Heart left ventricle (tissue), 16 donors: Measurements from ENCODE around the gene VCL. TPM values are rescaled to one million over a fixed set of nuclear protein-coding genes. Genes with fewer than 3 reads are reported as not detected.

Experiments used
- ATAC-seq, 4 donors: fragments of 200-7000 bp; cut with Tn5 transposase; one replicate each; pipeline ENCODE4 v1.9.1; 2020 to 2022; ENCODE audit warnings: moderate library complexity in 4 of 4, mild to moderate bottlenecking in 3 of 4, moderate number of reproducible peaks in 1 of 4
- DNase-seq, 5 donors: peaks; one replicate each; pipeline ENCODE4 v3.0.0-alpha.2; 2020
- H3K27ac ChIP-seq, 12 donors: fragments of 200-600 bp; sonication (generic) in 4 of 12; one replicate each; pipeline versions ENCODE4 v1.5.0 to v1.8.0; 2016 to 2022; ENCODE audit warnings: mild to moderate bottlenecking in 2 of 12
- H3K27me3 ChIP-seq, 9 donors: fragments of 200-600 bp; sonication (generic) in 2 of 9; one replicate each; pipeline versions ENCODE4 v1.5.1 to v1.8.0; 2016 to 2022; ENCODE audit warnings: mild to moderate bottlenecking in 3 of 9
- H3K36me3 ChIP-seq, 9 donors: fragments of 200-600 bp; sonication (generic) in 2 of 9; one replicate each; pipeline versions ENCODE4 v1.5.0 to v1.8.0; 2018 to 2022; ENCODE audit warnings: mild to moderate bottlenecking in 2 of 9
- H3K4me1 ChIP-seq, 12 donors: fragments of 200-600 bp; sonication (generic) in 4 of 12; one replicate each; pipeline versions ENCODE4 v1.5.0 to v1.8.0; 2016 to 2022; ENCODE audit warnings: mild to moderate bottlenecking in 3 of 12
- H3K4me3 ChIP-seq, 12 donors: fragments of 200-600 bp; sonication (generic) in 4 of 12; one replicate each; pipeline versions ENCODE4 v1.5.0 to v1.8.0; 2017 to 2022; ENCODE audit warnings: mild to moderate bottlenecking in 9 of 12, moderate library complexity in 4 of 12
- H3K9me3 ChIP-seq, 12 donors: fragments of 200-600 bp; sonication (generic) in 4 of 12; one replicate each; pipeline versions ENCODE4 v1.5.0 to v1.8.0; 2016 to 2022; ENCODE audit warnings: mild to moderate bottlenecking in 1 of 12
- POLR2A ChIP-seq, 2 donors: fragments of 450-650 bp; IDR thresholded peaks; one replicate each; pipeline ENCODE4 v1.6.1; 2017; ENCODE audit warnings: antibody characterized with exemption in 2 of 2, mild to moderate bottlenecking in 2 of 2, moderate library complexity in 2 of 2
- WGBS, 4 donors: extraction: QIAGEN DNeasy Blood & Tissue Kit in 2 of 4; methylation state at CpG; one replicate each; pipeline versions ENCODE4 v1.1.5 to v1.1.7; 2013 to 2018; 5-methylcytosine and 5-hydroxymethylcytosine counted together
- intact Hi-C, 10 donors: fragments of 100-400 bp; cut with DNase I; formaldehyde crosslinking; loops; one replicate each; pipeline versions ENCODE4 v1.11.1 to v1.14.2; 2022
- polyA plus RNA-seq, 2 donors: library from polyadenylated mRNA; stranded (reverse); fragments of 200-250 nt; gene quantifications; one replicate each; pipeline ENCODE4 v1.2.3, GENCODE V29; 2013
- total RNA-seq, 9 donors: library from RNA; depleted of rRNA in 2 of 9; stranded (reverse); fragments of >200 nt in 2 of 9; fragmentation: NEBNext Ultra II Directional in 3 of 9; extraction: Animal tissue kit (Norgen Biotek cat#: 25700) in 3 of 9; gene quantifications; one replicate each; pipeline versions ENCODE4 v1.1.0 to v1.2.4, GENCODE V29; 2016 to 2023
- TF ChIP-seq, protein P1 (sequence below), 12 donors: fragments of 200-600 bp; sonication (generic) in 4 of 12; IDR thresholded peaks; one replicate each; pipeline versions ENCODE4 v1.5.0 to v1.8.0; 2018 to 2022; ENCODE audit warnings: antibody characterized with exemption in 12 of 12, mild to moderate bottlenecking in 5 of 12
- donor health status: ischemic (EF 13 %, LVEDD 7.1; RV severe dilation, severe dysfunction).
- donor health status: healthy with polysubstance abuse.
- donor health status: DM: no; HTN: yes; CAD: no.
- donor health status: DM: no; HTN: no; CAD: no.
- donor health status: ischemic (EF 25% LVEDD 6.9; RV normal size, moderate dysfunction).
- donor health status: ischemic (EF 25% LVEDD 5.7; RV mildly dilated, moderate dysfunction).
- donor health status: healthy.
- donor health status: DM: yes; HTN: yes; CAD: no.
- donor health status: ischemic (EF 35%, LVEDD 5.7; RV mildly dilated, moderate dysfunction).
- donor health status: nonischemic (EF 11% LVEDD 7.7; RV severe dilation, severe dysfunction).
- donor health status: DM: yes; HTN: yes; CAD: no.
- donor health status: PGD.
- donor health status: ischemic (EF 29% LVEDD 5.4; RV normal size, mild dysfunction).
- donor health status: nonischemic (EF 23%, LVEDD 6.1; RV moderate dilation, normal function).

The VCL gene
- total and polyA plus RNA-seq, 11 donors: 84.5 to 543 (median 273) TPM

GRCh38 chr10:73991884-73992245, 6.1 kb upstream of the VCL start:
- intact Hi-C loops: loop anchor here in 2 of 10 donors (10.0 kb wide), 2 partner anchors 63 to 83 kb away; no protein-coding TSS in a partner anchor
- WGBS, 4 donors: 61 to 72% (median 65%) methylated on average over 6 of the region's 6 CpGs
- Histone ChIP-seq H3K4me1 (peaks cover 0 to 26% (median 0%) of the 10 kb centered on the region in 12 donors), H3K36me3 (no peaks in the 10 kb centered on the region), H3K27me3 (no peaks in the 10 kb centered on the region), H3K4me3 (no peak overlapping the region), H3K27ac (peak overlapping the region in 1 of 12 donors; percentile 71), H3K9me3 (no peaks in the 10 kb centered on the region)
- ATAC-seq (peak in 3 of 4 donors; percentile 53 to 81 (median 81)), DNase-seq (peak in 3 of 5 donors; percentile 32 to 74 (median 46))
- TF ChIP-seq, protein P1, sequence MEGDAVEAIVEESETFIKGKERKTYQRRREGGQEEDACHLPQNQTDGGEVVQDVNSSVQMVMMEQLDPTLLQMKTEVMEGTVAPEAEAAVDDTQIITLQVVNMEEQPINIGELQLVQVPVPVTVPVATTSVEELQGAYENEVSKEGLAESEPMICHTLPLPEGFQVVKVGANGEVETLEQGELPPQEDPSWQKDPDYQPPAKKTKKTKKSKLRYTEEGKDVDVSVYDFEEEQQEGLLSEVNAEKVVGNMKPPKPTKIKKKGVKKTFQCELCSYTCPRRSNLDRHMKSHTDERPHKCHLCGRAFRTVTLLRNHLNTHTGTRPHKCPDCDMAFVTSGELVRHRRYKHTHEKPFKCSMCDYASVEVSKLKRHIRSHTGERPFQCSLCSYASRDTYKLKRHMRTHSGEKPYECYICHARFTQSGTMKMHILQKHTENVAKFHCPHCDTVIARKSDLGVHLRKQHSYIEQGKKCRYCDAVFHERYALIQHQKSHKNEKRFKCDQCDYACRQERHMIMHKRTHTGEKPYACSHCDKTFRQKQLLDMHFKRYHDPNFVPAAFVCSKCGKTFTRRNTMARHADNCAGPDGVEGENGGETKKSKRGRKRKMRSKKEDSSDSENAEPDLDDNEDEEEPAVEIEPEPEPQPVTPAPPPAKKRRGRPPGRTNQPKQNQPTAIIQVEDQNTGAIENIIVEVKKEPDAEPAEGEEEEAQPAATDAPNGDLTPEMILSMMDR (IDR thresholded peaks at IDR 0.05): no peak
- TF ChIP-seq POLR2A (IDR thresholded peaks at IDR 0.05): no peak

- Histone ChIP-seq H3K9me3 (no peaks in the 10 kb centered on the region), H3K4me1 (peaks cover 0 to 31% (median 0%) of the 10 kb centered on the region in 12 donors), H3K27ac (peak overlapping the region in 1 of 12 donors; percentile 71), H3K4me3 (no peak overlapping the region), H3K27me3 (no peaks in the 10 kb centered on the region), H3K36me3 (no peaks in the 10 kb centered on the region)
- DNase-seq (no peak), ATAC-seq (no peak)
- intact Hi-C loops: loop anchor here in 2 of 10 donors (10.0 kb wide), 2 partner anchors 62 to 82 kb away; no protein-coding TSS in a partner anchor
- no peak for TF ChIP-seq POLR2A (IDR thresholded peaks at IDR 0.05)
- TF ChIP-seq, protein P1 (IDR thresholded peaks at IDR 0.05): no peak
- 75 to 83% (median 78%) methylated on average over 6 of the region's 6 CpGs for WGBS, 4 donors
These were observed 4.8 kb upstream of the VCL start for GRCh38 chr10:73992899-73993788.

DNA sequence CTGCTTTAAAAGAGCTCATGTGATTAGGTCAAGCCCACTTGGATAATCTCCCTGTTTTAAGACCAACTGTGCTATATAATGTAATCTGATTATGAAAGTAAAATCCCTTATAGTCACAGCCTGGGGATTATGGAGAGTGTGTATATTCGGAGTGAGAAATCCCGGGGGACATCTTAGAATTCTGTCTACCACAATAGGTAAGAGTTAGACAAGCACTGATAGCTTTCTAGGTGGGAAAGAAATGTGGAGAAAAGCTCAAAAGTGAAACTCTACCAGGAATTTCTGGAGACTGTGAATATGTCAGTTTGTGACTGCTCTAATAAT, 2.9 kb upstream of the VCL start:
- Histone ChIP-seq H3K36me3 (no peaks in the 10 kb centered on the region), H3K4me1 (peaks cover 0 to 43% (median 6%) of the 10 kb centered on the region in 12 donors), H3K27ac (no peak overlapping the region), H3K27me3 (no peaks in the 10 kb centered on the region), H3K9me3 (no peaks in the 10 kb centered on the region), H3K4me3 (no peak overlapping the region)
- no peak for ATAC-seq
- 73 to 78% (median 76%) methylated on average over 2 of the region's 2 CpGs for WGBS, 4 donors
- intact Hi-C loops: loop anchor here in 6 of 10 donors (5.0 to 10.0 kb wide), 6 partner anchors 52 to 108 kb away; no protein-coding TSS in a partner anchor
- TF ChIP-seq POLR2A (IDR thresholded peaks at IDR 0.05): no peak
- TF ChIP-seq, protein P1 (IDR thresholded peaks at IDR 0.05): no peak
- no peak for DNase-seq

- no peak for DNase-seq
- intact Hi-C loops: loop anchor here in 6 of 10 donors (5.0 to 10.0 kb wide), 6 partner anchors 50 to 110 kb away; no protein-coding TSS in a partner anchor
- peak in 3 of 4 donors; percentile 0 to 4 (median 3) for ATAC-seq
- 1 to 2% (median 1%) methylated on average over 11 of the region's 11 CpGs for WGBS, 4 donors
- H3K27ac ChIP-seq: peak overlapping the region in 11 of 12 donors; percentile 18 to 94 (median 82)
- H3K4me1 ChIP-seq: peaks cover 0 to 46% (median 23%) of the 10 kb centered on the region in 12 donors
- TF ChIP-seq POLR2A (IDR thresholded peaks at IDR 0.05): no peak
- TF ChIP-seq, protein P1 (IDR thresholded peaks at IDR 0.05): no peak
- no peaks in the 10 kb centered on the region for H3K27me3 ChIP-seq
- peak overlapping the region in 11 of 12 donors; percentile 33 to 98 (median 93) for H3K4me3 ChIP-seq
- no peaks in the 10 kb centered on the region for H3K9me3 ChIP-seq
- no peaks in the 10 kb centered on the region for H3K36me3 ChIP-seq
These were observed 492 bp upstream of the VCL start for GRCh38 chr10:73997461-73997786.
